HepG2 (cell line): ENCODE results near the gene PPP3R1. TPM values are rescaled to one million over a fixed set of nuclear protein-coding genes. Genes with fewer than 3 reads are reported as not detected.
A peak's percentile ranks its signal among the peaks of the same experiment; 100 is the strongest.

ENCODE experiments used
- CENPX ChIP-seq: sonication (generic); formaldehyde crosslinking; IDR thresholded peaks from 2 replicates; pipeline ENCODE4 v1.9.0; 2021; ENCODE audit warnings: mild to moderate bottlenecking, missing genetic modification reagents, moderate library complexity
- HMGA1 ChIP-seq: sonication (generic); formaldehyde crosslinking; conservative IDR thresholded peaks from 2 replicates; pipeline ENCODE4 v1.4.0; 2020; ENCODE audit warnings: missing genetic modification reagents
- HNRNPK ChIP-seq: fragments of 200-400 bp; formaldehyde crosslinking; IDR thresholded peaks from 2 replicates; pipeline ENCODE4 v1.6.1; 2018; ENCODE audit warnings: low read length, low read depth, moderate library complexity, mild to moderate bottlenecking; ENCODE audit not compliant: poor library complexity, severe bottlenecking
- KDM2A ChIP-seq: sonication (generic); formaldehyde crosslinking; IDR thresholded peaks from 2 replicates; pipeline ENCODE4 v1.4.0; 2020; ENCODE audit warnings: low read depth, missing genetic modification reagents, borderline replicate concordance
- PBX3 ChIP-seq: sonication (generic); formaldehyde crosslinking; IDR thresholded peaks from 2 replicates; pipeline ENCODE4 v1.8.1; 2023; ENCODE audit warnings: missing genetic modification reagents, inconsistent platforms, borderline replicate concordance
- PRPF4 ChIP-seq: fragments of 200-400 bp; formaldehyde crosslinking; IDR thresholded peaks from 2 replicates; pipeline ENCODE4 v1.6.1; 2016; ENCODE audit warnings: low read length, low read depth; ENCODE audit not compliant: poor library complexity, severe bottlenecking
- REST ChIP-seq, 2 experiments: IDR thresholded peaks; 2 replicates each; pipeline ENCODE4 v1.6.1; 2011 to 2012; ENCODE audit warnings: low read length in 2 of 2, borderline replicate concordance in 1 of 2, low read depth in 1 of 2, mild to moderate bottlenecking in 1 of 2, moderate library complexity in 1 of 2
- RFX5 ChIP-seq: IDR thresholded peaks from 2 replicates; pipeline ENCODE4 v1.6.1; 2011; ENCODE audit warnings: low read depth, low read length, improper control_type of control experiment
- SKIL ChIP-seq: sonication (generic); formaldehyde crosslinking; IDR thresholded peaks from 2 replicates; pipeline ENCODE4 v1.8.0; 2022; ENCODE audit warnings: missing genetic modification reagents, mild to moderate bottlenecking, moderate library complexity, borderline replicate concordance
- USF2 ChIP-seq, 2 experiments: sonication (generic) in 1 of 2; formaldehyde crosslinking in 1 of 2; IDR thresholded peaks; 2 replicates each; pipeline versions ENCODE4 v1.5.1 to v1.6.1; 2011 to 2020; ENCODE audit warnings: borderline replicate concordance in 1 of 2, low read depth in 1 of 2, low read length in 1 of 2, mild to moderate bottlenecking in 1 of 2, missing genetic modification reagents in 1 of 2, moderate library complexity in 1 of 2
- ZNF512B ChIP-seq: sonication (generic); formaldehyde crosslinking; IDR thresholded peaks from 2 replicates; pipeline ENCODE4 v1.5.1; 2020; ENCODE audit warnings: missing genetic modification reagents, mild to moderate bottlenecking, borderline replicate concordance
- ZNF530 ChIP-seq: sonication (generic); formaldehyde crosslinking; IDR thresholded peaks from 2 replicates; pipeline ENCODE4 v1.5.0; 2020; ENCODE audit warnings: low read depth, mild to moderate bottlenecking, missing genetic modification reagents
- ZNF7 ChIP-seq: IDR thresholded peaks from 2 replicates; pipeline ENCODE4 v1.6.1; 2016; ENCODE audit warnings: missing biosample characterization, missing genetic modification reagents
- ZNF724P ChIP-seq: sonication (generic); formaldehyde crosslinking; IDR thresholded peaks from 2 replicates; pipeline ENCODE4 v1.8.0; 2022; ENCODE audit warnings: missing genetic modification reagents, borderline replicate concordance
- polyA plus RNA-seq, 8 experiments: library from polyadenylated mRNA; depleted of rRNA in 3 of 8; stranded (reverse) in 7 of 8; unstranded in 1 of 8; fragments of >200 nt; fragmentation: Illumina TruSeq in 4 of 8; extraction: Trizol in 4 of 8; gene quantifications; 2 replicates each; pipeline versions ENCODE4 v1.2.1 to v1.2.3, GENCODE V29; 2011 to 2016; ENCODE audit warnings: low read depth in 4 of 8, missing spikeins in 1 of 8, mixed read lengths in 1 of 8; ENCODE audit not compliant: insufficient read depth in 1 of 8
- total RNA-seq, 5 experiments: library from RNA; depleted of rRNA; stranded (reverse); fragments of >200 nt; fragmentation: Illumina TruSeq; extraction: Trizol; gene quantifications; 2 replicates each; pipeline ENCODE4 v1.2.3, GENCODE V29; 2016; ENCODE audit warnings: low read depth in 1 of 5

The PPP3R1 gene
- total and polyA plus RNA-seq, 2 of the 13 experiments (the other 11 are each of a cell fraction or from before 2014, with no cell fraction given), result 11.6 to 25.7 TPM

GRCh38 chr2:68157402-68158133 lies 94.8 kb downstream of the PPP3R1 start, which contains the start of gene PNO1 (continued):
- no peak for TF ChIP-seq ZNF512B (CRISPR knock-in tag)
- TF ChIP-seq HMGA1 (CRISPR knock-in tag), result no peak
- no peak for TF ChIP-seq CENPX (CRISPR knock-in tag)
- no peak for TF ChIP-seq HNRNPK
- TF ChIP-seq KDM2A (CRISPR knock-in tag), result peak; percentile 59
- TF ChIP-seq ZNF530 (CRISPR knock-in tag), result no peak
- no peak for TF ChIP-seq ZNF724P
- TF ChIP-seq PRPF4, result no peak
- TF ChIP-seq USF2 (IDR thresholded peaks at IDR 0.05; ENCODE audit: low read depth, low read length), result 0 out of 2 replicates have a peak, but pooled peaks have one; percentile 18
- TF ChIP-seq USF2 (CRISPR knock-in tag; IDR thresholded peaks at IDR 0.05; ENCODE audit: borderline replicate concordance), result peak; percentile 84
- TF ChIP-seq PBX3 (CRISPR knock-in tag), result no peak
- TF ChIP-seq REST (IDR thresholded peaks at IDR 0.05; ENCODE audit: borderline replicate concordance in 1 of 2, low read depth in 1 of 2, low read length in 2 of 2), result peak in 1 of 2 experiments; percentile 52; a peak in 1 of 4 replicates
- no peak for TF ChIP-seq RFX5
- no peak for TF ChIP-seq SKIL (CRISPR knock-in tag)
- no peak for TF ChIP-seq ZNF7 (CRISPR knock-in tag)
